Body of pancreas (tissue), 4 donors: ENCODE measurements around the gene FOXN4.

ENCODE experiments used
- CTCF ChIP-seq, 7 experiments: fragments of 450-650 bp in 4 of 7; fragments of 200-600 bp in 3 of 7; sonication (generic) in 3 of 7; IDR thresholded peaks; one replicate each; pipeline ENCODE4 v1.5.1; 2016 to 2019; ENCODE audit warnings: antibody characterized with exemption in 7 of 7
- POLR2A ChIP-seq, 3 donors: fragments of 450-650 bp; IDR thresholded peaks; one replicate each; pipeline ENCODE4 v1.6.1; 2016; ENCODE audit warnings: antibody characterized with exemption in 3 of 3, mild to moderate bottlenecking in 2 of 3

- TF ChIP-seq CTCF (IDR thresholded peaks at IDR 0.05) (no peak), POLR2A (IDR thresholded peaks at IDR 0.05) (no peak)
Measured at GRCh38 chr12:109292342-109292711, 16.8 kb downstream of the FOXN4 start.
